Measurements from ENCODE around the gene SMIM7.

The SMIM7 gene

GRCh38 chr19:16603090-16603489 lies 56.9 kb downstream of the SMIM7 start:
- DNase-seq (ENCODE audit: low read depth), result no peak
- no peak for TF ChIP-seq CTCF (IDR thresholded peaks at IDR 0.05; ENCODE audit: control insufficient read depth, insufficient read depth, low read depth, low read length, missing control alignments)
- no peak overlapping the region for H3K4me3 ChIP-seq (ENCODE audit: control insufficient read depth, low read depth, low read length)

DNA sequence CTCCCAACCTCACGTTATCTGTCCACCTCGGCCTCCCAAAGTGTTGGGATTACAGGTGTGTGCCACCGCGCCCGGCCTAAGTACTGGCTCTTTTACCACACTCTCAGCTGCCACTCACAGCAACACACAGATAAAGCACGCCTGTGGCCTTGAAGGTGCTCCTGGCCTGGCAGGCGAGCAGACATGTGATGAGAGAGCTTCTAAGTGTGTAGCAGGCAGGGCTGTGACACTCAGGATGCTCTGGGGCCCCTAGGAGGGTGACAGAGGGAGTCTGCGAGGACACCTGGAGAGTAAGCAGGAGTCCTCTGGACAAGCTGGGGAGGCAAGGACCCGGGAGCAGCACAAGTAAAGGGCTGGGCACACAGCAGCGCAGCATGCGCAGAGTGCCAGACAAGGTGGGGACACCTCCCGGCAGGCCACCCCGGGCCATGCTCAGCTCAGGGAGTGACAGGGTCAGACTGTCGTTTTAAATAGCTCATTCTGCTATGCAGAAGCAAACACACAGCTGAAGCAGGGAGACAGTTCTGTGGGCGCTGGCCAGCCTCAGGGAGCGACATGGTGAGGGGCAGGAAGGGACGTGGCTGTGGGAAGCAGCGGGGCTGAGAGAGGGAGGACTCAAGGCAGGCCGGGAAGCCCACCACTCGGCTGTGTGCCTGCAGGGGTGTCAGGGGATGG lies 58.4 kb downstream of the SMIM7 start:
- no peak for DNase-seq (ENCODE audit: low read depth)
- TF ChIP-seq CTCF (IDR thresholded peaks at IDR 0.05; ENCODE audit: control insufficient read depth, insufficient read depth, low read depth, low read length, missing control alignments), result no peak
- H3K4me3 ChIP-seq (ENCODE audit: control insufficient read depth, low read depth, low read length), result no peak overlapping the region

DNA sequence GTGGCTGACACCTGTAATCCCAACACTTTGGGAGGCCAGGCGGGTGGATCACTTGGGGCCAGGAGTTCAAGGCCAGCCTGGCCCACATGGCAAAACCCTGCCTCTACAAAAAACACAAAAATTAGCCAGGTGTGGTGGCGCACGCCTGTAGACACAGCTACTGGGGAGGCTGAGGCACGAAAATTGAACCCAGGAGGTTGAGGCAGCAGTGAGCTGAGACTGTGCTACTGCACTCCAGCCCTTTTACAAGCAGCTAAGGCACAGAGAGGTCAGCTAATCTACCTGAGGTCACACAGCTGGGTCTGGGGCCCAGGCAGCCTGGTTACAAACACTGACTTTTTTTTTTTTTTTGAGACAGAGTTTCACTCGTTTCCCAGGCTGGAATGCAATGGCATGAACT lies 59.1 kb downstream of the SMIM7 start:
- DNase-seq (ENCODE audit: low read depth), result no peak
- H3K4me3 ChIP-seq (ENCODE audit: control insufficient read depth, low read depth, low read length), result no peak overlapping the region
- no peak for TF ChIP-seq CTCF (IDR thresholded peaks at IDR 0.05; ENCODE audit: control insufficient read depth, insufficient read depth, low read depth, low read length, missing control alignments)

DNA sequence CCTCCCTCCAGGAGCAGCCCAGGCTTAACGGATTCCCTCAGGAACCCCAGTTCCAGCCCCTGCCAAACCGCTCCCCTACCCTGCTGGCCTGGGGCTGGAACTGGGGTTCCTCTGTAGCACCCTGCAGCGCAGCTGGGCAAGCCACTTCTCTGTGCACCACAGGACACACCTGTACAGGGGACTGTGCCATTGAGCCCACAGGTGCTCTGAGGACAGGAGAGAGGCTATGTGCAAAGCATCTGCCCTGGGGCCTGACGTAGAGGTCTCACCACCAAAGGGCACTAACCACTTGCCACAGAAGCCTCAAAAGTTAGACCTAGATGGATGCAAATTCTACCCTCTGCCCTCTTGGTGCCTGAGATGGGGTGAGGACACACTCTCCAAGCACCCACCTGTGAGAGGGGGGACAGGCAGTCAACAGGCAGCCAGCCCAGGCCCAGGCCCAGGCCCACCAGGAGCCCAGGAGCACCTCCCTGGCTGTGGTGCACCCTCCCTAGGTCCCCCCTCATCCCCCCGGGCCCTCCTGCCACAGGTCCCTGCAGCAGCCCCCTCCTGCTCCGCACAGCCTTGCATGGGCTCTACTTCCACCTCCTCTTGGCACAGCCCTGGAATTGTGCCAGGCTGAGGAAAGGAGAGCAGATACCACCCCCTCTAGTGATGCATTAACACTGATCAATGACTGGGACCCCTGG lies 60.1 kb downstream of the SMIM7 start:
- no peak for TF ChIP-seq CTCF (IDR thresholded peaks at IDR 0.05; ENCODE audit: control insufficient read depth, insufficient read depth, low read depth, low read length, missing control alignments)
- H3K4me3 ChIP-seq (ENCODE audit: control insufficient read depth, low read depth, low read length), result no peak overlapping the region
- DNase-seq (ENCODE audit: low read depth), result no peak

- DNase-seq (ENCODE audit: low read depth), result no peak
These were observed 61.1 kb downstream of the SMIM7 start for GRCh38 chr19:16598848-16599247.

GRCh38 chr19:16596399-16596798 lies 63.5 kb downstream of the SMIM7 start:
- DNase-seq (ENCODE audit: low read depth), result no peak
- TF ChIP-seq CTCF (IDR thresholded peaks at IDR 0.05; ENCODE audit: control insufficient read depth, insufficient read depth, low read depth, low read length, missing control alignments), result no peak
- no peak overlapping the region for H3K4me3 ChIP-seq (ENCODE audit: control insufficient read depth, low read depth, low read length)

More at GRCh38 chr19:16598848-16599247, 61.1 kb downstream of the SMIM7 start:
- no peak overlapping the region for H3K4me3 ChIP-seq (ENCODE audit: control insufficient read depth, low read depth, low read length)
- no peak for TF ChIP-seq CTCF (IDR thresholded peaks at IDR 0.05; ENCODE audit: control insufficient read depth, insufficient read depth, low read depth, low read length, missing control alignments)

Data from AG09309 (cell line).